GM12878 (cell line): ENCODE results near the gene HDAC7. TPM values are rescaled to one million over a fixed set of nuclear protein-coding genes. Genes with fewer than 3 reads are reported as not detected.

ENCODE experiments used
- ATAC-seq: fragments of 200-7000 bp; cut with Tn5 transposase; 3 replicates; pipeline ENCODE4 v1.9.1; 2020; ENCODE audit warnings: mild to moderate bottlenecking, moderate library complexity
- BruUV-seq: library from RNA; stranded (reverse); fragments of 400-500 nt; replicated peaks from 2 replicates; lab custom pipeline; 2021; lab: Mats Ljungman, UMichigan
- CTCF ChIA-PET: fragments of 300-600 bp; sonication (Branson Sonifier 250); formaldehyde crosslinking; extraction: SDS; loops from one replicate; lab custom pipeline; 2021; ENCODE audit warnings: inconsistent platforms; lab: Yijun Ruan, JAX
- POLR2A ChIA-PET: fragments of 350-600 bp; formaldehyde crosslinking; extraction: SDS; loops from one replicate; lab custom pipeline; 2021; ENCODE audit warnings: inconsistent platforms; lab: Charles Lee
- RAD21 ChIA-PET: fragments of 300-600 bp; sonication (Branson Sonifier 250); formaldehyde crosslinking; loops from one replicate; lab custom pipeline; 2023; ENCODE audit warnings: antibody characterized with exemption; ENCODE audit not compliant: unreplicated experiment; lab: Charles Lee
- SMC1A ChIA-PET: fragments of 300-600 bp; sonication (Branson Sonifier 250); formaldehyde crosslinking; loops from one replicate; lab custom pipeline; 2023; ENCODE audit not compliant: unreplicated experiment, uncharacterized antibody; lab: Charles Lee
- DNase-seq: peaks from one replicate; pipeline ENCODE4 v3.0.0-alpha.2; 2011; ENCODE audit warnings: low read depth, low spot score
- FAIRE-seq: peaks from 3 replicates; lab custom pipeline; 2011; peaks lifted over from hg19 to GRCh38; lab: Jason Lieb, UNC
- H2AFZ ChIP-seq: 2 replicates; pipeline ENCODE4 v1.6.0; 2011; ENCODE audit warnings: low read depth, low read length, control low read depth; ENCODE audit not compliant: control insufficient read depth
- H3K27ac ChIP-seq: 2 replicates; pipeline ENCODE4 v1.5.1; 2011; ENCODE audit warnings: control low read depth; ENCODE audit not compliant: control insufficient read depth, insufficient read depth
- H3K27me3 ChIP-seq, 2 experiments: replicated peaks in 1 of 2; 2 replicates each; pipeline versions ENCODE4 v1.6.0 to v1.6.1; 2011; ENCODE audit warnings: low read length in 1 of 2; ENCODE audit not compliant: control insufficient read depth in 2 of 2, insufficient read depth in 2 of 2
- H3K36me3 ChIP-seq, 2 experiments: 2 replicates each; pipeline ENCODE4 v1.5.1; 2011; ENCODE audit warnings: low read length in 1 of 2; ENCODE audit not compliant: control insufficient read depth in 2 of 2, insufficient read depth in 2 of 2
- H3K4me1 ChIP-seq: 2 replicates; pipeline ENCODE4 v1.6.1; 2011; ENCODE audit warnings: mild to moderate bottlenecking, low read length, moderate library complexity, mixed read lengths; ENCODE audit not compliant: control insufficient read depth, insufficient read depth
- H3K4me2 ChIP-seq: 2 replicates; pipeline ENCODE4 v1.6.0; 2011; ENCODE audit warnings: control low read depth; ENCODE audit not compliant: control insufficient read depth, insufficient read depth
- H3K4me3 ChIP-seq: fragments of 200-600 bp; sonication (generic); 2 replicates; pipeline ENCODE4 v1.5.1; 2016
- H3K79me2 ChIP-seq: 2 replicates; pipeline ENCODE4 v1.6.0; 2011; ENCODE audit warnings: low read length; ENCODE audit not compliant: control insufficient read depth, insufficient read depth
- H3K9ac ChIP-seq: 2 replicates; pipeline ENCODE4 v1.8.0; 2011; ENCODE audit warnings: low read length, control low read depth, mixed read lengths; ENCODE audit not compliant: control insufficient read depth, insufficient read depth
- H3K9me3 ChIP-seq: replicated peaks from 3 replicates; pipeline ENCODE4 v1.5.1; 2011; ENCODE audit warnings: mild to moderate bottlenecking, low read length; ENCODE audit not compliant: control insufficient read depth, insufficient read depth
- H4K20me1 ChIP-seq: 2 replicates; pipeline ENCODE4 v1.6.0; 2011; ENCODE audit not compliant: control insufficient read depth, insufficient read depth
- BCL11A ChIP-seq: IDR thresholded peaks from 2 replicates; pipeline ENCODE4 v1.6.1; 2011; ENCODE audit warnings: low read depth, low read length
- CUX1 ChIP-seq: IDR thresholded peaks from 2 replicates; pipeline ENCODE4 v1.6.1; 2012; ENCODE audit warnings: improper control_type of control experiment, low read depth, low read length; ENCODE audit not compliant: insufficient replicate concordance
- EP300 ChIP-seq, 2 experiments: fragments of 150-350 bp in 1 of 2; IDR thresholded peaks; 2 replicates each; pipeline ENCODE4 v1.6.1; 2011 to 2012; ENCODE audit warnings: low read depth in 2 of 2, low read length in 2 of 2, borderline replicate concordance in 1 of 2, improper control_type of control experiment in 1 of 2, inconsistent platforms in 1 of 2; ENCODE audit not compliant: control insufficient read depth in 1 of 2
- ESRRA ChIP-seq: IDR thresholded peaks from 2 replicates; pipeline ENCODE4 v1.6.1; 2012; ENCODE audit warnings: mild to moderate bottlenecking, low read length, improper control_type of control experiment
- GABPA ChIP-seq: IDR thresholded peaks from 2 replicates; pipeline ENCODE4 v1.6.1; 2014; ENCODE audit warnings: antibody characterized with exemption, low read depth, mild to moderate bottlenecking, inconsistent platforms
- IKZF1 ChIP-seq: fragments of 450-650 bp; conservative IDR thresholded peaks from 2 replicates; pipeline ENCODE4 v1.6.1; 2017; ENCODE audit warnings: antibody characterized with exemption, mild to moderate bottlenecking
- LARP7 ChIP-seq: fragments of 450-650 bp; IDR thresholded peaks from 2 replicates; pipeline ENCODE4 v1.6.1; 2017; ENCODE audit warnings: mild to moderate bottlenecking
- MTA2 ChIP-seq: fragments of 450-650 bp; IDR thresholded peaks from 2 replicates; pipeline ENCODE4 v1.6.1; 2016; ENCODE audit warnings: low read depth, mild to moderate bottlenecking, moderate library complexity
- SIX5 ChIP-seq: IDR thresholded peaks from 2 replicates; pipeline ENCODE4 v1.6.1; 2011; ENCODE audit warnings: mild to moderate bottlenecking, low read depth, low read length, moderate library complexity; ENCODE audit not compliant: severe bottlenecking
- WRNIP1 ChIP-seq: IDR thresholded peaks from 2 replicates; pipeline ENCODE4 v1.6.1; 2011; ENCODE audit warnings: low read depth, low read length, improper control_type of control experiment, borderline replicate concordance
- ZNF384 ChIP-seq: IDR thresholded peaks from 2 replicates; pipeline ENCODE4 v1.6.1; 2012; ENCODE audit warnings: low read depth, mild to moderate bottlenecking, low read length, improper control_type of control experiment, borderline replicate concordance
- WGBS: methylation state at CpG from one replicate; pipeline ENCODE4 v1.1.6; 2016; ENCODE audit warnings: low lambda C conversion rate; ENCODE audit not compliant: insufficient replicate concordance, insufficient coverage; ENCODE audit errors: missing lambda C conversion rate; 5-methylcytosine and 5-hydroxymethylcytosine counted together
- in situ Hi-C: fragments of 300-500 bp; cut with MboI; formaldehyde crosslinking; loops from 9 replicates; pipeline ENCODE4 v1.14.3; 2018; ENCODE audit warnings: mixed read lengths
- intact Hi-C: fragments of 100-400 bp; cut with micrococcal nuclease; formaldehyde crosslinking; loops from one replicate; pipeline ENCODE4 v1.14.2; 2022; ENCODE audit not compliant: unreplicated experiment
- polyA plus RNA-seq, 11 experiments: library from polyadenylated mRNA; depleted of rRNA in 4 of 11; unstranded in 6 of 11; stranded (reverse) in 5 of 11; fragments of >200 nt; fragmentation: Nextera tagmentation in 4 of 11; fragmentation: Illumina TruSeq in 1 of 11; extraction: Ambion mirVana in 4 of 11; extraction: Trizol in 1 of 11; gene quantifications; 1 replicate in 1 of 11; 2 replicates in 10 of 11; pipeline versions ENCODE4 v1.2.1 to v1.2.3, GENCODE V29; 2011 to 2016; ENCODE audit warnings: inconsistent platforms in 2 of 11, missing spikeins in 2 of 11, low read depth in 1 of 11
- total RNA-seq, 4 experiments: library from RNA; depleted of rRNA in 3 of 4; stranded (reverse); fragments of >200 nt in 3 of 4; fragmentation: Illumina TruSeq in 1 of 4; extraction: Trizol in 1 of 4; gene quantifications; 2 replicates each; pipeline versions ENCODE4 v1.2.1 to v1.2.3, GENCODE V29; 2013 to 2021

Gene HDAC7
- total and polyA plus RNA-seq, 10 of the 15 experiments (the other 5 are each of a cell fraction or from before 2014, with no cell fraction given), result 0.47 to 18.3 (median 5.4) TPM

- H3K4me1 ChIP-seq, result peaks cover 25% of the 10 kb centered on the region
- no peak overlapping the region for H3K4me3 ChIP-seq
- H3K27ac ChIP-seq, result no peak overlapping the region
- H3K4me2 ChIP-seq, result no peak overlapping the region
- ChIA-PET RAD21 (interaction anchor here (1.8 to 7.8 kb wide), 7 partner anchors 19 to 101 kb away, joined by 5 to 327 read pairs (median 101); partner anchors contain the start of genes RAPGEF3 and RPAP3), POLR2A (interaction anchor here (1.1 to 5.5 kb wide), 3 partner anchors 21 to 29 kb away, joined by 3 to 40 read pairs (median 4); no protein-coding TSS in a partner anchor), SMC1A (interaction anchor here (2.0 to 10.3 kb wide), 6 partner anchors 14 to 41 kb away, joined by 8 to 277 read pairs (median 134); partner anchors contain the start of genes ENDOU, RAPGEF3 and SLC48A1), CTCF (interaction anchor here (1.4 to 10.4 kb wide), 9 partner anchors 15 to 98 kb away, joined by 5 to 814 read pairs (median 102); partner anchors contain the start of genes ENDOU, RAPGEF3, RPAP3 and SLC48A1)
- 77% methylated on average over 3 of the region's 3 CpGs for whole genome bisulfite sequencing
- intact Hi-C loops, result no loop called here
- no peaks in the 10 kb centered on the region for H4K20me1 ChIP-seq
- H3K27me3 ChIP-seq, result no peaks in the 10 kb centered on the region
- no peaks in the 10 kb centered on the region for H3K36me3 ChIP-seq
- ATAC-seq (no peak), DNase-seq (no peak), FAIRE-seq (no peak)
- H3K79me2 ChIP-seq, result no peaks in the 10 kb centered on the region
- no peak overlapping the region for H2AFZ ChIP-seq
- in situ Hi-C loops, result no loop called here
- no peak overlapping the region for H3K9ac ChIP-seq
- BruUV-seq, result no TSS peak
- TF ChIP-seq MTA2, result no peak
- no peak for TF ChIP-seq BCL11A
- no peak for TF ChIP-seq GABPA
- H3K9me3 ChIP-seq, result no peaks in the 10 kb centered on the region
Measured at GRCh38 chr12:47739297-47739696, 80.4 kb downstream of the HDAC7 start.

GRCh38 chr12:47737936-47738594 is 81.6 kb downstream of the HDAC7 start:
- no peak overlapping the region for H3K4me3 ChIP-seq
- in situ Hi-C loops, result no loop called here
- peaks cover 25% of the 10 kb centered on the region for H3K4me1 ChIP-seq
- intact Hi-C loops, result no loop called here
- ChIA-PET RAD21 (interaction anchor here (7.8 kb wide), 1 partner anchor 40 kb away, joined by 120 read pairs; no protein-coding TSS in a partner anchor), POLR2A (no interaction called here), CTCF (interaction anchor here (1.6 to 7.9 kb wide), 2 partner anchors 16 to 22 kb away, joined by 3 to 151 read pairs; no protein-coding TSS in a partner anchor), SMC1A (interaction anchor here (6.5 kb wide), 1 partner anchor 13 kb away, joined by 60 read pairs; the partner anchor contains the start of gene ENDOU)
- no TSS peak for BruUV-seq
- no peak overlapping the region for H3K4me2 ChIP-seq
- H3K9me3 ChIP-seq, result no peaks in the 10 kb centered on the region
- H3K36me3 ChIP-seq, result no peaks in the 10 kb centered on the region
- no peak for DNase-seq
- H3K27ac ChIP-seq, result no peak overlapping the region
- no peak for FAIRE-seq
- H2AFZ ChIP-seq, result no peak overlapping the region
- no peaks in the 10 kb centered on the region for H3K79me2 ChIP-seq
- no peaks in the 10 kb centered on the region for H4K20me1 ChIP-seq
- ATAC-seq, result no peak
- WGBS, result 77% methylated on average over 14 of the region's 17 CpGs
- no peaks in the 10 kb centered on the region for H3K27me3 ChIP-seq
- no peak overlapping the region for H3K9ac ChIP-seq
- TF ChIP-seq WRNIP1 (no peak), CUX1 (no peak), LARP7 (no peak), SIX5 (no peak), IKZF1 (no peak), ESRRA (no peak), EP300 (IDR thresholded peaks at IDR 0.05; ENCODE audit: borderline replicate concordance in 1 of 2, control insufficient read depth in 1 of 2, low read depth in 2 of 2, low read length in 2 of 2) (no peak), ZNF384 (no peak)
